Measurements from ENCODE around the gene GNA14. TPM values are rescaled to one million over a fixed set of nuclear protein-coding genes. Genes with fewer than 3 reads are reported as not detected.

The GNA14 gene
- total RNA-seq, 1 donor from 2014 or later: 0.32 TPM

DNA sequence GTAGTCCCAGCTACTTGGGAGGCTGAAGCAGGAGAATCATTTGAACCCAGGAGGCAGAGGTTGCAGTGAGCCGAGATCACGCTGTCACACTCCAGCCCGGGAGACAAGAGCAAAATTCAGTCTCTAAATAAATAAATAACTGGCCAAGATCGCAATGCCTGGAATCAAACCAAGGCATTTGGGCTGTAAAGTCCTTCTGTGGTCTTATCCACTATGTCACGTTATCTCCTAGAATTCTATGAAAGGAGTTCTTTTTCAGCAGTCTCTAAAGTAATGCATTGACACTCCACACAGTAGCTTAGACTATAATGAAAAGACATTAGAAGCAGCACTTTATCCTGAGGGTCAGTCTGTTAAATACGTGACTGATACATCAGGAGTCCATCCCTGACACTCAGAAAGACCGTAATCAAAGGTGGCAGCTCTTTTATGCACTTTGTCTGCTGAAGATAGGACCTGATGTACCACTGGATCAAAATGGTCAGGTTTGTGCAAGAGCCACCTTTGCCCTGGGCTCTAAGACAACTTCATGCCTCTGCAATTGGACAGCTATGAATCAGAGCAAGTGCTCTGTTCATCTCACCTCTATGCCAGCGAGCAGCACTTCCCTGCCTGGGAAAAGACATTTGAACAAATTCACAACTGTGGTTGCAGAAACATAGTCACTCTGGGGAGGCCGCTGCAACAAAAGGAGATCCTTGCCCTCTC lies 31.7 kb upstream of the GNA14 start:
- TF ChIP-seq, protein P1, sequence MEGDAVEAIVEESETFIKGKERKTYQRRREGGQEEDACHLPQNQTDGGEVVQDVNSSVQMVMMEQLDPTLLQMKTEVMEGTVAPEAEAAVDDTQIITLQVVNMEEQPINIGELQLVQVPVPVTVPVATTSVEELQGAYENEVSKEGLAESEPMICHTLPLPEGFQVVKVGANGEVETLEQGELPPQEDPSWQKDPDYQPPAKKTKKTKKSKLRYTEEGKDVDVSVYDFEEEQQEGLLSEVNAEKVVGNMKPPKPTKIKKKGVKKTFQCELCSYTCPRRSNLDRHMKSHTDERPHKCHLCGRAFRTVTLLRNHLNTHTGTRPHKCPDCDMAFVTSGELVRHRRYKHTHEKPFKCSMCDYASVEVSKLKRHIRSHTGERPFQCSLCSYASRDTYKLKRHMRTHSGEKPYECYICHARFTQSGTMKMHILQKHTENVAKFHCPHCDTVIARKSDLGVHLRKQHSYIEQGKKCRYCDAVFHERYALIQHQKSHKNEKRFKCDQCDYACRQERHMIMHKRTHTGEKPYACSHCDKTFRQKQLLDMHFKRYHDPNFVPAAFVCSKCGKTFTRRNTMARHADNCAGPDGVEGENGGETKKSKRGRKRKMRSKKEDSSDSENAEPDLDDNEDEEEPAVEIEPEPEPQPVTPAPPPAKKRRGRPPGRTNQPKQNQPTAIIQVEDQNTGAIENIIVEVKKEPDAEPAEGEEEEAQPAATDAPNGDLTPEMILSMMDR (IDR thresholded peaks at IDR 0.05; ENCODE audit: partially characterized antibody, unreplicated experiment): no peak
- Mint-ChIP-seq H3K27ac (ENCODE audit: unreplicated experiment) (no peak overlapping the region), H3K4me1 (ENCODE audit: low read depth, unreplicated experiment) (no peaks in the 10 kb centered on the region), H3K4me3 (ENCODE audit: unreplicated experiment) (no peak overlapping the region), H3K27me3 (ENCODE audit: unreplicated experiment) (peaks cover 3% of the 10 kb centered on the region), H3K9me3 (ENCODE audit: unreplicated experiment) (no peaks in the 10 kb centered on the region), H3K36me3 (ENCODE audit: unreplicated experiment) (peaks cover 11% of the 10 kb centered on the region)
- DNase-seq: no peak

DNA sequence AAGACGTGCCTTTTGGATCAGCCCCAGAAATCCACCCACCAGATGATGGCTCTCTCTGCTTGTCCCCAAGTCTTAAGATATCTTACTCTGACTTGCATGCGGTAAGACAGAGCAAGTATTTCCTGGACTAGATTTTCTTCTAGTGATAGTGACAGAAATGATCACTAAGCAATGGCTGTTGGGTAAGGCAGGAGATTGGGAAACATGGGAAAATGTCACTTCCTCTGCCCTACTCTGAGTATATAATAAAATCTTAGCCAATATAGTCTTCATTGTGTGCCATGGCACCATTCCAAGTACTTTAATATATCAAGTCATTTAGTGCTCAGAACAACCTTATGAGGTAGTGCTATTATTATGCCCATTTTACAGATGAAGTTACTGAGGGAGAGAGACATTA lies 31.0 kb upstream of the GNA14 start:
- TF ChIP-seq, protein P1 (IDR thresholded peaks at IDR 0.05; ENCODE audit: partially characterized antibody, unreplicated experiment): no peak
- Mint-ChIP-seq H3K9me3 (ENCODE audit: unreplicated experiment) (no peaks in the 10 kb centered on the region), H3K4me1 (ENCODE audit: low read depth, unreplicated experiment) (no peaks in the 10 kb centered on the region), H3K27ac (ENCODE audit: unreplicated experiment) (no peak overlapping the region), H3K27me3 (ENCODE audit: unreplicated experiment) (peaks cover 3% of the 10 kb centered on the region), H3K36me3 (ENCODE audit: unreplicated experiment) (peaks cover 6% of the 10 kb centered on the region), H3K4me3 (ENCODE audit: unreplicated experiment) (no peak overlapping the region)
- no peak for DNase-seq

DNA sequence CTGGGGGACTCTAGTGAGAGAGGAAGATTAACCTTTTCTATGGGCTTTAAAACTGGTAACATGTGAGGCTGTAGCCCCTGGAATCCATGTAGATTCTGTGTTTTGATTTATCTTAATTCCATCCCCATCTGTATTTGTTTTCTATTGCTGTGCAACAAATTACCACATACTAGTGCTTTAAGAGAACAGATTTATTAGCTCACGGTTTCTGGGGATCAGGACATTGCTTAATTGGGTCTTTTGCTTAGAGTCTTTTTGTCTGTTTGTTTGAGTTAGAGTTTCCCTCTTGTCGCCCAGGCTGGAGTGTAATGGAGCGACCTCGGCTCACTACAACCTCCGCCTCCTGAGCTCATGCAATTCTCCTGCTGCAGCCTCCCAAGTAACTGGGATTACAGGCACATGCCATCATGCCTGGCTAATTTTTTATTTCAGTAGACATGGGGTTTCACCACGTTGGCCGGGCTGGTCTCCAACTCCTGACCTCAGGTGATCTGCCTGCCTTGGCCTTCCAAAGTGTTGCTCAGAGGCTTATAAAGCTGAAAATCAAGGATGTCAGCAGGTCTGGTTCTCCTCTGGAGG lies 29.9 kb upstream of the GNA14 start:
- H3K27ac Mint-ChIP-seq (ENCODE audit: unreplicated experiment): no peak overlapping the region
- no peak for DNase-seq
- peaks cover 3% of the 10 kb centered on the region for H3K27me3 Mint-ChIP-seq (ENCODE audit: unreplicated experiment)
- TF ChIP-seq, protein P1 (IDR thresholded peaks at IDR 0.05; ENCODE audit: partially characterized antibody, unreplicated experiment): no peak
- no peak overlapping the region for H3K4me3 Mint-ChIP-seq (ENCODE audit: unreplicated experiment)
- no peaks in the 10 kb centered on the region for H3K36me3 Mint-ChIP-seq (ENCODE audit: unreplicated experiment)
- no peaks in the 10 kb centered on the region for H3K4me1 Mint-ChIP-seq (ENCODE audit: low read depth, unreplicated experiment)
- no peaks in the 10 kb centered on the region for H3K9me3 Mint-ChIP-seq (ENCODE audit: unreplicated experiment)

DNA sequence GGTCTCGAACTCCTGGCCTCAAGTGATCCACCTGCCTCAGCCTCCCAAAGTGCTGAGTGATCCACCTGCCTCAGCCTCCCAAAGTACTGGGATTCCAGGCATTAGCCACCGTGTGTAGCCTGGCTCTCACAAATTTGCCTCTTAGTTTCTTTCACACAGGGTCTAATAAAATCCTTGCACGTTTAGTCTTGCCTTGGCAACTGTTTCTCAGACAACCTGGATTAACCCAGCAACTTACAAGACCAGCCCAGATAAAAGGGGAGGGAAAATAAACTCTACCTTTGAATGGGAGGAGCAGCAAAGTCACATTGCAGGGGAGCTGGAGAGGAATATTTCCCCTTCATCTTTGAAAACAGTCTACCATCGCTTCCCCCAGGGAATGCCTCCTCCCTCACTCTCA lies 29.3 kb upstream of the GNA14 start:
- no peaks in the 10 kb centered on the region for H3K36me3 Mint-ChIP-seq (ENCODE audit: unreplicated experiment)
- TF ChIP-seq, protein P1 (IDR thresholded peaks at IDR 0.05; ENCODE audit: partially characterized antibody, unreplicated experiment): no peak
- H3K27me3 Mint-ChIP-seq (ENCODE audit: unreplicated experiment): peaks cover 4% of the 10 kb centered on the region
- DNase-seq: no peak
- H3K4me1 Mint-ChIP-seq (ENCODE audit: low read depth, unreplicated experiment): no peaks in the 10 kb centered on the region
- no peak overlapping the region for H3K4me3 Mint-ChIP-seq (ENCODE audit: unreplicated experiment)
- H3K27ac Mint-ChIP-seq (ENCODE audit: unreplicated experiment): no peak overlapping the region
- H3K9me3 Mint-ChIP-seq (ENCODE audit: unreplicated experiment): no peaks in the 10 kb centered on the region

Data from glutamatergic neuron (in vitro differentiated cells).